Mesendoderm (in vitro differentiated cells): ENCODE data around the gene ARID5B.
A peak's percentile ranks its signal among the peaks of the same experiment; 100 is the strongest.

Source experiments
- DNase-seq: peaks from one replicate; pipeline ENCODE4 v3.0.0; 2013
- H2AK5ac ChIP-seq: 2 replicates; pipeline ENCODE4 v1.6.1; 2013; ENCODE audit warnings: low read length, inconsistent platforms
- H2BK120ac ChIP-seq: 2 replicates; pipeline ENCODE4 v1.6.1; 2013; ENCODE audit warnings: low read depth, mild to moderate bottlenecking, low read length, moderate library complexity, mixed read lengths
- H2BK15ac ChIP-seq: replicated peaks from 2 replicates; pipeline ENCODE4 v1.6.1; 2013; ENCODE audit warnings: low read depth, mild to moderate bottlenecking, moderate library complexity
- H2BK5ac ChIP-seq: 2 replicates; pipeline ENCODE4 v1.6.1; 2013; ENCODE audit warnings: low read length, inconsistent platforms
- H3K18ac ChIP-seq: 2 replicates; pipeline ENCODE4 v1.6.1; 2013; ENCODE audit warnings: mild to moderate bottlenecking, low read length, mixed read lengths
- H3K23ac ChIP-seq: one replicate; pipeline ENCODE4 v1.6.1; 2013; ENCODE audit warnings: low read length
- H3K27ac ChIP-seq: 2 replicates; pipeline ENCODE4 v1.5.1; 2013; ENCODE audit warnings: low read depth, mild to moderate bottlenecking, inconsistent platforms, low read length, moderate library complexity
- H3K27me3 ChIP-seq: 2 replicates; pipeline ENCODE4 v1.6.1; 2013; ENCODE audit warnings: low read length, control low read depth, mild to moderate bottlenecking, inconsistent platforms; ENCODE audit not compliant: insufficient read depth, poor library complexity
- H3K36me3 ChIP-seq: 2 replicates; pipeline ENCODE4 v1.6.1; 2013; ENCODE audit warnings: low read length, inconsistent platforms; ENCODE audit not compliant: control insufficient read depth, insufficient read depth
- H3K4ac ChIP-seq: one replicate; pipeline ENCODE4 v1.6.1; 2013; ENCODE audit warnings: low read depth, mild to moderate bottlenecking, low read length, moderate library complexity
- H3K4me1 ChIP-seq: 2 replicates; pipeline ENCODE4 v1.6.1; 2013; ENCODE audit warnings: low read depth, low read length, inconsistent platforms; ENCODE audit not compliant: control insufficient read depth
- H3K4me2 ChIP-seq: 2 replicates; pipeline ENCODE4 v1.6.1; 2013; ENCODE audit warnings: low read length
- H3K4me3 ChIP-seq: 2 replicates; pipeline ENCODE4 v1.5.1; 2013; ENCODE audit warnings: mild to moderate bottlenecking, low read length
- H3K56ac ChIP-seq: one replicate; pipeline ENCODE4 v1.6.1; 2013; ENCODE audit warnings: low read length
- H3K79me1 ChIP-seq: 2 replicates; pipeline ENCODE4 v1.6.1; 2013; ENCODE audit warnings: low read length, inconsistent platforms
- H3K79me2 ChIP-seq: 2 replicates; pipeline ENCODE4 v1.6.1; 2013; ENCODE audit warnings: mild to moderate bottlenecking, low read length; ENCODE audit not compliant: control insufficient read depth, insufficient read depth
- H3K9ac ChIP-seq: 2 replicates; pipeline ENCODE4 v1.6.1; 2013; ENCODE audit warnings: low read length, inconsistent platforms
- H4K5ac ChIP-seq: one replicate; pipeline ENCODE4 v1.6.1; 2013; ENCODE audit warnings: low read length
- H4K8ac ChIP-seq: one replicate; pipeline ENCODE4 v1.6.1; 2013; ENCODE audit warnings: low read depth, mild to moderate bottlenecking, control low read depth, low read length, moderate library complexity
- WGBS: extraction: QIAGEN DNeasy Blood & Tissue Kit; methylation state at CpG from one replicate; pipeline ENCODE4 v1.1.7; 2013; ENCODE audit warnings: low lambda C conversion rate, missing lambda C conversion rate; ENCODE audit not compliant: insufficient coverage; ENCODE audit errors: extremely low coverage; 5-methylcytosine and 5-hydroxymethylcytosine counted together

The ARID5B gene

GRCh38 chr10:62018131-62018911 is 116.8 kb downstream of the ARID5B start:
- Histone ChIP-seq H2BK5ac (no peak overlapping the region), H3K4me1 (peaks cover 12% of the 10 kb centered on the region), H3K79me1 (no peaks in the 10 kb centered on the region), H3K4me3 (no peak overlapping the region), H3K4ac (no peak overlapping the region), H3K9ac (no peak overlapping the region), H2AK5ac (no peak overlapping the region), H3K27me3 (no peaks in the 10 kb centered on the region), H2BK120ac (peak overlapping the region; percentile 61), H4K8ac (no peak overlapping the region), H3K4me2 (no peak overlapping the region), H3K79me2 (no peaks in the 10 kb centered on the region), H4K5ac (no peak overlapping the region), H2BK15ac (no peak overlapping the region), H3K56ac (no peak overlapping the region), H3K27ac (no peak overlapping the region), H3K18ac (no peak overlapping the region), H3K23ac (no peak overlapping the region), H3K36me3 (no peaks in the 10 kb centered on the region)
- no peak for DNase-seq
- whole genome bisulfite sequencing, result no CpG with 5 or more reads among the region's 9 CpGs

- no peak for DNase-seq
- no peaks in the 10 kb centered on the region for H3K79me1 ChIP-seq
- H3K4me3 ChIP-seq, result no peak overlapping the region
- H4K5ac ChIP-seq, result no peak overlapping the region
- peaks cover 15% of the 10 kb centered on the region for H3K4me1 ChIP-seq
- H2BK120ac ChIP-seq, result no peak overlapping the region
- H3K18ac ChIP-seq, result peak overlapping the region; percentile 95
- H3K56ac ChIP-seq, result no peak overlapping the region
- WGBS, result no CpG with 5 or more reads among the region's 8 CpGs
- H2BK15ac ChIP-seq, result no peak overlapping the region
- no peak overlapping the region for H4K8ac ChIP-seq
- H3K36me3 ChIP-seq, result no peaks in the 10 kb centered on the region
- peak overlapping the region; percentile 68 for H3K27ac ChIP-seq
- H3K9ac ChIP-seq, result no peak overlapping the region
- no peak overlapping the region for H3K4ac ChIP-seq
- H2AK5ac ChIP-seq, result no peak overlapping the region
- H2BK5ac ChIP-seq, result no peak overlapping the region
- no peaks in the 10 kb centered on the region for H3K79me2 ChIP-seq
- H3K23ac ChIP-seq, result no peak overlapping the region
- no peak overlapping the region for H3K4me2 ChIP-seq
- no peaks in the 10 kb centered on the region for H3K27me3 ChIP-seq
These were observed 117.7 kb downstream of the ARID5B start for GRCh38 chr10:62019013-62019684.

- Histone ChIP-seq H4K8ac (peak overlapping the region; percentile 0), H3K79me1 (no peaks in the 10 kb centered on the region), H2BK5ac (no peak overlapping the region), H4K5ac (no peak overlapping the region), H2AK5ac (no peak overlapping the region), H3K23ac (no peak overlapping the region), H3K27me3 (no peaks in the 10 kb centered on the region), H3K4me2 (no peak overlapping the region), H3K4me3 (no peak overlapping the region), H2BK120ac (peak overlapping the region; percentile 36), H3K9ac (no peak overlapping the region), H3K36me3 (no peaks in the 10 kb centered on the region), H3K27ac (peak overlapping the region; percentile 68), H3K79me2 (no peaks in the 10 kb centered on the region), H3K4ac (peak overlapping the region; percentile 81), H3K56ac (no peak overlapping the region), H3K4me1 (peaks cover 15% of the 10 kb centered on the region), H3K18ac (peak overlapping the region; percentile 95), H2BK15ac (peak overlapping the region; percentile 57)
- no peak for DNase-seq
- no CpG with 5 or more reads among the region's 6 CpGs for WGBS
These were observed 118.3 kb downstream of the ARID5B start for GRCh38 chr10:62019685-62020359.

- no peak overlapping the region for H4K8ac ChIP-seq
- no peak overlapping the region for H4K5ac ChIP-seq
These were observed 119.7 kb downstream of the ARID5B start for GRCh38 chr10:62021128-62021665.

GRCh38 chr10:62021978-62022802 is 120.7 kb downstream of the ARID5B start:
- peak overlapping the region; percentile 17 for H2AK5ac ChIP-seq
- peak; percentile 90 for DNase-seq
- no peak overlapping the region for H2BK15ac ChIP-seq
- H3K23ac ChIP-seq, result no peak overlapping the region
- no peak overlapping the region for H4K8ac ChIP-seq
- no peak overlapping the region for H3K9ac ChIP-seq
- H3K4ac ChIP-seq, result no peak overlapping the region
- no peaks in the 10 kb centered on the region for H3K27me3 ChIP-seq
- H3K18ac ChIP-seq, result no peak overlapping the region
- no peak overlapping the region for H2BK120ac ChIP-seq
- WGBS, result no CpG with 5 or more reads among the region's 5 CpGs
- H4K5ac ChIP-seq, result no peak overlapping the region
- peaks cover 15% of the 10 kb centered on the region for H3K4me1 ChIP-seq
- H3K79me2 ChIP-seq, result no peaks in the 10 kb centered on the region
- no peak overlapping the region for H3K4me2 ChIP-seq
- H3K36me3 ChIP-seq, result no peaks in the 10 kb centered on the region
- no peaks in the 10 kb centered on the region for H3K79me1 ChIP-seq
- no peak overlapping the region for H2BK5ac ChIP-seq
- no peak overlapping the region for H3K27ac ChIP-seq
- peak overlapping the region; percentile 35 for H3K56ac ChIP-seq
- H3K4me3 ChIP-seq, result no peak overlapping the region

More at GRCh38 chr10:62021128-62021665, 119.7 kb downstream of the ARID5B start:
- WGBS, result no CpG with 5 or more reads among the region's 2 CpGs
- H3K4me2 ChIP-seq, result no peak overlapping the region
- H2BK120ac ChIP-seq, result no peak overlapping the region
- no peak overlapping the region for H3K23ac ChIP-seq
- no peaks in the 10 kb centered on the region for H3K79me1 ChIP-seq
- no peak overlapping the region for H3K9ac ChIP-seq
- peaks cover 15% of the 10 kb centered on the region for H3K4me1 ChIP-seq
- H3K4me3 ChIP-seq, result no peak overlapping the region
- H2AK5ac ChIP-seq, result no peak overlapping the region
- H3K56ac ChIP-seq, result no peak overlapping the region
- H3K27ac ChIP-seq, result no peak overlapping the region
- no peak for DNase-seq
- H2BK5ac ChIP-seq, result no peak overlapping the region
- no peaks in the 10 kb centered on the region for H3K27me3 ChIP-seq
- H3K4ac ChIP-seq, result no peak overlapping the region
- H2BK15ac ChIP-seq, result peak overlapping the region; percentile 98
- H3K18ac ChIP-seq, result peak overlapping the region; percentile 60
- H3K36me3 ChIP-seq, result no peaks in the 10 kb centered on the region
- no peaks in the 10 kb centered on the region for H3K79me2 ChIP-seq
